ENCODE results near the gene IP6K1.

DNA sequence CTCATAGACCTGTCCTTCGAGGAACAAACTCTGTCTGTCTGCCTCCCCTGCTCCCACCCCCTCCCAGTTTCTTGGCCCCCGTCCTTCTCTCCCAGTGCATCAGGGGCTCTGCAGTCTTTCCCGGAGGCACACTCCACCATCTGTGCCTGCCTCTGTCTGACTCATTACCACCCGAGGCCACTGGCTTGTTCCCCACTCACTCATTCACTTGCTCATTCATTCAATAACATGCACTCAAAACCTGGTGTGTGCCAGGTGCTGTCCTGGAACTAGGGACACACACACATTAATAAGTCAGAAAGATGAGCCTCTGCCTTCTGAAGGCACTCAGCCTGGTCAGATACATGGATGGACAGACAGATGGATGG, 79.2 kb downstream of the IP6K1 start:
- TF ChIP-seq, protein P1, sequence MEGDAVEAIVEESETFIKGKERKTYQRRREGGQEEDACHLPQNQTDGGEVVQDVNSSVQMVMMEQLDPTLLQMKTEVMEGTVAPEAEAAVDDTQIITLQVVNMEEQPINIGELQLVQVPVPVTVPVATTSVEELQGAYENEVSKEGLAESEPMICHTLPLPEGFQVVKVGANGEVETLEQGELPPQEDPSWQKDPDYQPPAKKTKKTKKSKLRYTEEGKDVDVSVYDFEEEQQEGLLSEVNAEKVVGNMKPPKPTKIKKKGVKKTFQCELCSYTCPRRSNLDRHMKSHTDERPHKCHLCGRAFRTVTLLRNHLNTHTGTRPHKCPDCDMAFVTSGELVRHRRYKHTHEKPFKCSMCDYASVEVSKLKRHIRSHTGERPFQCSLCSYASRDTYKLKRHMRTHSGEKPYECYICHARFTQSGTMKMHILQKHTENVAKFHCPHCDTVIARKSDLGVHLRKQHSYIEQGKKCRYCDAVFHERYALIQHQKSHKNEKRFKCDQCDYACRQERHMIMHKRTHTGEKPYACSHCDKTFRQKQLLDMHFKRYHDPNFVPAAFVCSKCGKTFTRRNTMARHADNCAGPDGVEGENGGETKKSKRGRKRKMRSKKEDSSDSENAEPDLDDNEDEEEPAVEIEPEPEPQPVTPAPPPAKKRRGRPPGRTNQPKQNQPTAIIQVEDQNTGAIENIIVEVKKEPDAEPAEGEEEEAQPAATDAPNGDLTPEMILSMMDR (IDR thresholded peaks at IDR 0.05): no peak
- no peak for TF ChIP-seq POLR2A (IDR thresholded peaks at IDR 0.05)
